ENCODE measurements around the gene FBLN2. TPM values are rescaled to one million over a fixed set of nuclear protein-coding genes. Genes with fewer than 3 reads are reported as not detected.

The FBLN2 gene
- total and polyA plus RNA-seq, 10 of the 15 experiments (the other 5 are each of a cell fraction or from before 2014, with no cell fraction given) = 0.03 to 0.41 (median 0.12) TPM; not detected in 2

- H3K27ac ChIP-seq (ENCODE audit: control insufficient read depth, insufficient read depth) = no peak overlapping the region
- H3K9ac ChIP-seq (ENCODE audit: control insufficient read depth, insufficient read depth, low read length) = no peak overlapping the region
- in situ Hi-C loops (cut with MboI) = no loop called here
- WGBS (ENCODE audit: insufficient coverage, insufficient replicate concordance, low lambda C conversion rate, missing lambda C conversion rate) = 22% methylated on average over 7 of the region's 7 CpGs
- no peaks in the 10 kb centered on the region for H3K9me3 ChIP-seq (replicated peaks; ENCODE audit: control insufficient read depth, insufficient read depth, low read length)
- H3K27me3 ChIP-seq (replicated peaks in 1 of 2; ENCODE audit: control insufficient read depth in 2 of 2, insufficient read depth in 2 of 2, low read length in 1 of 2) = peaks cover 0 to 1% of the 10 kb centered on the region in 2 experiments; a peak in 1 of 4 replicates
- ChIA-PET SMC1A (ENCODE audit: uncharacterized antibody, unreplicated experiment) (interaction anchor here (0.8 kb wide), 1 partner anchor 10 kb away, joined by 3 read pairs; no protein-coding TSS in a partner anchor), RAD21 (ENCODE audit: unreplicated experiment) (no interaction called here), POLR2A (no interaction called here), CTCF (no interaction called here)
- no peak overlapping the region for H2AFZ ChIP-seq (ENCODE audit: control insufficient read depth, low read depth, low read length)
- intact Hi-C loops (cut with micrococcal nuclease; ENCODE audit: unreplicated experiment) = no loop called here
- BruUV-seq (replicated peaks) = no TSS peak
- no peak for TF ChIP-seq PRDM15 (CRISPR knock-in tag; IDR thresholded peaks at IDR 0.05)
- TF ChIP-seq IRF4 (IDR thresholded peaks at IDR 0.05; ENCODE audit: low read depth, low read length) = no peak
- no peak for TF ChIP-seq BMI1 (IDR thresholded peaks at IDR 0.05; ENCODE audit: borderline replicate concordance)
- TF ChIP-seq BHLHE40 (IDR thresholded peaks at IDR 0.05; ENCODE audit: borderline replicate concordance in 1 of 2, low read depth in 2 of 2, low read length in 1 of 2) = no peak
- no peak for TF ChIP-seq ATF3 (IDR thresholded peaks at IDR 0.05; ENCODE audit: borderline replicate concordance, extremely low read depth, low read depth, low read length)
- H3K36me3 ChIP-seq (ENCODE audit: control insufficient read depth in 2 of 2, insufficient read depth in 2 of 2, low read length in 1 of 2) = no peaks in the 10 kb centered on the region
- no peak overlapping the region for H3K4me2 ChIP-seq (ENCODE audit: control insufficient read depth, insufficient read depth)
- no peak for FAIRE-seq
- H3K4me1 ChIP-seq (ENCODE audit: control insufficient read depth, insufficient read depth, low read length) = no peaks in the 10 kb centered on the region
- H4K20me1 ChIP-seq (ENCODE audit: control insufficient read depth, insufficient read depth) = no peaks in the 10 kb centered on the region
- no peak for ATAC-seq
- no peak for DNase-seq (ENCODE audit: low read depth, low spot score)
- H3K4me3 ChIP-seq = no peak overlapping the region
- H3K79me2 ChIP-seq (ENCODE audit: control insufficient read depth, insufficient read depth, low read length) = no peaks in the 10 kb centered on the region
Observed at GRCh38 chr3:13610006-13610570, 61.2 kb downstream of the FBLN2 start.

All from GM12878 (cell line).